Body of pancreas (tissue), 4 donors: Measurements from ENCODE around the gene CNRIP1.
"Not testable (repeated sequence)": the region's sequence is repeated elsewhere in the genome, so short reads cannot be mapped to it uniquely, and the experiment has no call there.

Experiments
- CTCF ChIP-seq, 7 experiments: fragments of 450-650 bp in 4 of 7; fragments of 200-600 bp in 3 of 7; sonication (generic) in 3 of 7; IDR thresholded peaks; one replicate each; pipeline ENCODE4 v1.5.1; 2016 to 2019; ENCODE audit warnings: antibody characterized with exemption in 7 of 7
- POLR2A ChIP-seq, 3 donors: fragments of 450-650 bp; IDR thresholded peaks; one replicate each; pipeline ENCODE4 v1.6.1; 2016; ENCODE audit warnings: antibody characterized with exemption in 3 of 3, mild to moderate bottlenecking in 2 of 3

- not testable (repeated sequence) for TF ChIP-seq CTCF, POLR2A (IDR thresholded peaks at IDR 0.05)
Measured at GRCh38 chr2:68303902-68304272, 15.9 kb downstream of the CNRIP1 start.
